ENCODE measurements around the gene PHLDA2. TPM values are rescaled to one million over a fixed set of nuclear protein-coding genes. Genes with fewer than 3 reads are reported as not detected.

PHLDA2 gene
- total and polyA plus RNA-seq, 8 donors, result 0.16 to 9.0 (median 2.6) TPM

- Histone ChIP-seq H3K4me1 (no peaks in the 10 kb centered on the region), H3K4me3 (no peak overlapping the region), H3K36me3 (peaks cover 0 to 68% (median 24%) of the 10 kb centered on the region in 3 donors), H3K9me3 (no peaks in the 10 kb centered on the region), H3K27me3 (no peaks in the 10 kb centered on the region), H3K27ac (no peak overlapping the region)
- intact Hi-C loops (cut with DNase I), result no loop called here
- no peak for ATAC-seq
- no peak for FAIRE-seq
- 69% methylated on average over 6 of the region's 6 CpGs for WGBS, 2 donors
- no peak for TF ChIP-seq CTCF (IDR thresholded peaks at IDR 0.05)
- DNase-seq, result no peak
These were observed 23.1 kb upstream of the PHLDA2 start for GRCh38 chr11:2952290-2952689.

- no peak overlapping the region for H3K27ac ChIP-seq
- H3K4me3 ChIP-seq, result no peak overlapping the region
- WGBS, 2 donors, result 85 to 86% methylated on average over 9 of the region's 9 CpGs
- intact Hi-C loops (cut with DNase I), result no loop called here
- DNase-seq (no peak), FAIRE-seq (no peak), ATAC-seq (no peak)
- TF ChIP-seq CTCF (IDR thresholded peaks at IDR 0.05), result no peak
- no peaks in the 10 kb centered on the region for H3K9me3 ChIP-seq
- H3K27me3 ChIP-seq, result no peaks in the 10 kb centered on the region
- no peaks in the 10 kb centered on the region for H3K4me1 ChIP-seq
- H3K36me3 ChIP-seq, result peaks cover 0 to 62% (median 20%) of the 10 kb centered on the region in 3 donors
These were observed 22.3 kb upstream of the PHLDA2 start for GRCh38 chr11:2951231-2952110.

- H3K9me3 ChIP-seq, result no peaks in the 10 kb centered on the region
- no peak for TF ChIP-seq CTCF (IDR thresholded peaks at IDR 0.05)
- H3K27me3 ChIP-seq, result no peaks in the 10 kb centered on the region
- 87 to 91% methylated on average over 1 of the region's 1 CpG for WGBS, 2 donors
- peaks cover 1 to 3% (median 2%) of the 10 kb centered on the region in 3 donors for H3K4me1 ChIP-seq
- no peak overlapping the region for H3K4me3 ChIP-seq
- peaks cover 0 to 62% (median 17%) of the 10 kb centered on the region in 3 donors for H3K36me3 ChIP-seq
- DNase-seq (no peak), FAIRE-seq (no peak), ATAC-seq (no peak)
- intact Hi-C loops (cut with DNase I), result no loop called here
- H3K27ac ChIP-seq, result no peak overlapping the region
These were observed 21.6 kb upstream of the PHLDA2 start for GRCh38 chr11:2950825-2951224.

GRCh38 chr11:2949920-2950319, 20.7 kb upstream of the PHLDA2 start:
- ATAC-seq (no peak), FAIRE-seq (no peak), DNase-seq (no peak)
- Histone ChIP-seq H3K36me3 (peaks cover 0 to 61% (median 17%) of the 10 kb centered on the region in 3 donors), H3K4me1 (peaks cover 3 to 7% (median 4%) of the 10 kb centered on the region in 3 donors), H3K27me3 (no peaks in the 10 kb centered on the region), H3K27ac (no peak overlapping the region), H3K4me3 (no peak overlapping the region), H3K9me3 (no peaks in the 10 kb centered on the region)
- intact Hi-C loops (cut with DNase I), result no loop called here
- WGBS, 2 donors, result 89 to 95% methylated on average over 11 of the region's 11 CpGs
- no peak for TF ChIP-seq CTCF (IDR thresholded peaks at IDR 0.05)

- intact Hi-C loops (cut with DNase I), result no loop called here
- no peak for ATAC-seq
These were observed 18.5 kb upstream of the PHLDA2 start for GRCh38 chr11:2947744-2948143.

More at GRCh38 chr11:2947744-2948143, 18.5 kb upstream of the PHLDA2 start:
- H3K27me3 ChIP-seq, result no peaks in the 10 kb centered on the region
- no peaks in the 10 kb centered on the region for H3K9me3 ChIP-seq
- DNase-seq, result no peak
- FAIRE-seq, result no peak
- H3K4me3 ChIP-seq, result no peak overlapping the region
- H3K4me1 ChIP-seq, result peaks cover 3 to 7% (median 4%) of the 10 kb centered on the region in 3 donors
- H3K36me3 ChIP-seq, result peaks cover 0 to 45% (median 5%) of the 10 kb centered on the region in 3 donors
- no peak overlapping the region for H3K27ac ChIP-seq
- 89 to 94% methylated on average over 11 of the region's 11 CpGs for WGBS, 2 donors
- no peak for TF ChIP-seq CTCF (IDR thresholded peaks at IDR 0.05)
